Measurements from ENCODE around the gene SBNO2. TPM values are rescaled to one million over a fixed set of nuclear protein-coding genes. Genes with fewer than 3 reads are reported as not detected.
A peak's percentile ranks its signal among the peaks of the same experiment; 100 is the strongest.

Gene SBNO2
- total and polyA plus RNA-seq, 2 experiments from 2014 or later, result 6.9 to 35.4 TPM

DNA sequence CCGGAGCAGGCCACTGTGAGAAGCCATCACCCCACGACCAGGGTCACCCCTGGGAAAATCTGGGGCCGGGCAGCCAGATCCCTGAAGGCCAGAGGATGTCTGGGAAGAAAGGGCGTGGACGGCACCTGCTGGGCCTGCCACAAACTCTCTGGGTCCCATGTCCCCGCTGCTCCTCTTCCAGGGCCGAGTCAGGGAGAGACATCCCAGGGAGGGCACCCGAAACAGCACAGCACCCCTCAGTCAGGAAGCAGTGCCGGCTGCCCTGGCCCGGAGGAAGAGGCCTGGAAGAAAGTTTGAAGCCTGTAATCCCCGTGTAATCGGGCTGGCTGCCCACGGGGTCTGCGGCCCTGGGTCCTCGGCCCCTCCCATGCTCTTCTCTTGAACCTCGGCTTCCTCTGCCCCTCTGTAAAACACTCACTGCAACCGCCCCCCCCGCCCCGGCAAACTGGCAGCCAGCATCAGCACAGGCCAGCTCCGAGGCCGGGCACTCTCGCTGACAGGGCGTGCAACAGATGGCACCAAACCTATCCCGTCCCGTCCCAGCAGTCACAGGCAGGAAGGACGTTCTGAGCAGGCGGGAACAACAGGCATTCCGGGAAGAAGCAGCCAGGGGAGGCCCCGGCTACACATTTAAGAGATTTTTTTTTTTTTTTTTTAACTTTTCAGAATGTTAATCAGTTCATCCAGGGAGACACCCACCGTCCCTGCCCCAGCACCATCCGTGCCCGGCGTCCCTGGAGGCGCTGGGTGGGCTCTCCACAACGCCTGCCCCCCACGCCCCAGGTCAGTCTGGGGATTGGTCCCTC is 1.5 kb downstream of the SBNO2 start:
- no peaks in the 10 kb centered on the region; the same call in 2 of the 3 replicates for H3K9me3 Mint-ChIP-seq
- no peaks in the 10 kb centered on the region for H3K36me3 ChIP-seq (ENCODE audit: insufficient read depth)
- peaks cover 8% of the 10 kb centered on the region; the same call in 1 of the 3 replicates for H3K36me3 Mint-ChIP-seq (ENCODE audit: low read depth)
- H3K27me3 ChIP-seq (ENCODE audit: insufficient read depth), result no peaks in the 10 kb centered on the region
- H3K9me2 ChIP-seq (ENCODE audit: insufficient read depth), result no peaks in the 10 kb centered on the region
- ATAC-seq (peak; percentile 18), DNase-seq (ENCODE audit: low spot score) (no peak)
- peak overlapping the region; percentile 96 for H3K4me3 ChIP-seq
- H2AFZ ChIP-seq, result no peak overlapping the region
- peaks cover 5% of the 10 kb centered on the region; the same call in 1 of the 2 replicates for H4K20me1 ChIP-seq (replicated peaks; ENCODE audit: insufficient read depth)
- peaks cover 25% of the 10 kb centered on the region; the same call in 1 of the 2 replicates for H3F3A ChIP-seq (replicated peaks; ENCODE audit: low read depth)
- 0 out of 2 replicates have a peak overlapping the region, but pooled peaks have one; percentile 70 for H3K27ac Mint-ChIP-seq
- peak overlapping the region; percentile 93 for H3K4me2 ChIP-seq
- H3K4me1 Mint-ChIP-seq, result peaks cover 25% of the 10 kb centered on the region
- peaks cover 21% of the 10 kb centered on the region for H3K27me3 Mint-ChIP-seq (ENCODE audit: insufficient read depth, low read depth, poor library complexity)
- H3K27ac ChIP-seq (ENCODE audit: low read depth), result peak overlapping the region; percentile 76; the same call in 1 of the 2 replicates
- H3K4me3 Mint-ChIP-seq, result peak overlapping the region; percentile 93
- H3K79me2 ChIP-seq (replicated peaks; ENCODE audit: insufficient read depth), result peaks cover 54% of the 10 kb centered on the region
- H3K4me1 ChIP-seq (ENCODE audit: insufficient read depth), result no peaks in the 10 kb centered on the region; the same call in 1 of the 2 replicates
- TF ChIP-seq EZH2 (IDR thresholded peaks at IDR 0.05; ENCODE audit: low read depth, unreplicated experiment) (no peak), EZH2phosphoT487 (IDR thresholded peaks at IDR 0.05; ENCODE audit: unreplicated experiment) (no peak), ZNF331 (CRISPR knock-in tag; IDR thresholded peaks at IDR 0.05; ENCODE audit: low read depth) (no peak), CREB1 (CRISPR knock-in tag; IDR thresholded peaks at IDR 0.05; ENCODE audit: low read depth) (no peak)
- TF ChIP-seq, protein P1, sequence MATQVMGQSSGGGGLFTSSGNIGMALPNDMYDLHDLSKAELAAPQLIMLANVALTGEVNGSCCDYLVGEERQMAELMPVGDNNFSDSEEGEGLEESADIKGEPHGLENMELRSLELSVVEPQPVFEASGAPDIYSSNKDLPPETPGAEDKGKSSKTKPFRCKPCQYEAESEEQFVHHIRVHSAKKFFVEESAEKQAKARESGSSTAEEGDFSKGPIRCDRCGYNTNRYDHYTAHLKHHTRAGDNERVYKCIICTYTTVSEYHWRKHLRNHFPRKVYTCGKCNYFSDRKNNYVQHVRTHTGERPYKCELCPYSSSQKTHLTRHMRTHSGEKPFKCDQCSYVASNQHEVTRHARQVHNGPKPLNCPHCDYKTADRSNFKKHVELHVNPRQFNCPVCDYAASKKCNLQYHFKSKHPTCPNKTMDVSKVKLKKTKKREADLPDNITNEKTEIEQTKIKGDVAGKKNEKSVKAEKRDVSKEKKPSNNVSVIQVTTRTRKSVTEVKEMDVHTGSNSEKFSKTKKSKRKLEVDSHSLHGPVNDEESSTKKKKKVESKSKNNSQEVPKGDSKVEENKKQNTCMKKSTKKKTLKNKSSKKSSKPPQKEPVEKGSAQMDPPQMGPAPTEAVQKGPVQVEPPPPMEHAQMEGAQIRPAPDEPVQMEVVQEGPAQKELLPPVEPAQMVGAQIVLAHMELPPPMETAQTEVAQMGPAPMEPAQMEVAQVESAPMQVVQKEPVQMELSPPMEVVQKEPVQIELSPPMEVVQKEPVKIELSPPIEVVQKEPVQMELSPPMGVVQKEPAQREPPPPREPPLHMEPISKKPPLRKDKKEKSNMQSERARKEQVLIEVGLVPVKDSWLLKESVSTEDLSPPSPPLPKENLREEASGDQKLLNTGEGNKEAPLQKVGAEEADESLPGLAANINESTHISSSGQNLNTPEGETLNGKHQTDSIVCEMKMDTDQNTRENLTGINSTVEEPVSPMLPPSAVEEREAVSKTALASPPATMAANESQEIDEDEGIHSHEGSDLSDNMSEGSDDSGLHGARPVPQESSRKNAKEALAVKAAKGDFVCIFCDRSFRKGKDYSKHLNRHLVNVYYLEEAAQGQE (IDR thresholded peaks at IDR 0.05; ENCODE audit: unreplicated experiment), result no peak
- TF ChIP-seq, protein P2, sequence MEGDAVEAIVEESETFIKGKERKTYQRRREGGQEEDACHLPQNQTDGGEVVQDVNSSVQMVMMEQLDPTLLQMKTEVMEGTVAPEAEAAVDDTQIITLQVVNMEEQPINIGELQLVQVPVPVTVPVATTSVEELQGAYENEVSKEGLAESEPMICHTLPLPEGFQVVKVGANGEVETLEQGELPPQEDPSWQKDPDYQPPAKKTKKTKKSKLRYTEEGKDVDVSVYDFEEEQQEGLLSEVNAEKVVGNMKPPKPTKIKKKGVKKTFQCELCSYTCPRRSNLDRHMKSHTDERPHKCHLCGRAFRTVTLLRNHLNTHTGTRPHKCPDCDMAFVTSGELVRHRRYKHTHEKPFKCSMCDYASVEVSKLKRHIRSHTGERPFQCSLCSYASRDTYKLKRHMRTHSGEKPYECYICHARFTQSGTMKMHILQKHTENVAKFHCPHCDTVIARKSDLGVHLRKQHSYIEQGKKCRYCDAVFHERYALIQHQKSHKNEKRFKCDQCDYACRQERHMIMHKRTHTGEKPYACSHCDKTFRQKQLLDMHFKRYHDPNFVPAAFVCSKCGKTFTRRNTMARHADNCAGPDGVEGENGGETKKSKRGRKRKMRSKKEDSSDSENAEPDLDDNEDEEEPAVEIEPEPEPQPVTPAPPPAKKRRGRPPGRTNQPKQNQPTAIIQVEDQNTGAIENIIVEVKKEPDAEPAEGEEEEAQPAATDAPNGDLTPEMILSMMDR (conservative IDR thresholded peaks at IDR 0.05; ENCODE audit: low read depth in 2 of 2), result no peak
- TF ChIP-seq, protein P3, sequence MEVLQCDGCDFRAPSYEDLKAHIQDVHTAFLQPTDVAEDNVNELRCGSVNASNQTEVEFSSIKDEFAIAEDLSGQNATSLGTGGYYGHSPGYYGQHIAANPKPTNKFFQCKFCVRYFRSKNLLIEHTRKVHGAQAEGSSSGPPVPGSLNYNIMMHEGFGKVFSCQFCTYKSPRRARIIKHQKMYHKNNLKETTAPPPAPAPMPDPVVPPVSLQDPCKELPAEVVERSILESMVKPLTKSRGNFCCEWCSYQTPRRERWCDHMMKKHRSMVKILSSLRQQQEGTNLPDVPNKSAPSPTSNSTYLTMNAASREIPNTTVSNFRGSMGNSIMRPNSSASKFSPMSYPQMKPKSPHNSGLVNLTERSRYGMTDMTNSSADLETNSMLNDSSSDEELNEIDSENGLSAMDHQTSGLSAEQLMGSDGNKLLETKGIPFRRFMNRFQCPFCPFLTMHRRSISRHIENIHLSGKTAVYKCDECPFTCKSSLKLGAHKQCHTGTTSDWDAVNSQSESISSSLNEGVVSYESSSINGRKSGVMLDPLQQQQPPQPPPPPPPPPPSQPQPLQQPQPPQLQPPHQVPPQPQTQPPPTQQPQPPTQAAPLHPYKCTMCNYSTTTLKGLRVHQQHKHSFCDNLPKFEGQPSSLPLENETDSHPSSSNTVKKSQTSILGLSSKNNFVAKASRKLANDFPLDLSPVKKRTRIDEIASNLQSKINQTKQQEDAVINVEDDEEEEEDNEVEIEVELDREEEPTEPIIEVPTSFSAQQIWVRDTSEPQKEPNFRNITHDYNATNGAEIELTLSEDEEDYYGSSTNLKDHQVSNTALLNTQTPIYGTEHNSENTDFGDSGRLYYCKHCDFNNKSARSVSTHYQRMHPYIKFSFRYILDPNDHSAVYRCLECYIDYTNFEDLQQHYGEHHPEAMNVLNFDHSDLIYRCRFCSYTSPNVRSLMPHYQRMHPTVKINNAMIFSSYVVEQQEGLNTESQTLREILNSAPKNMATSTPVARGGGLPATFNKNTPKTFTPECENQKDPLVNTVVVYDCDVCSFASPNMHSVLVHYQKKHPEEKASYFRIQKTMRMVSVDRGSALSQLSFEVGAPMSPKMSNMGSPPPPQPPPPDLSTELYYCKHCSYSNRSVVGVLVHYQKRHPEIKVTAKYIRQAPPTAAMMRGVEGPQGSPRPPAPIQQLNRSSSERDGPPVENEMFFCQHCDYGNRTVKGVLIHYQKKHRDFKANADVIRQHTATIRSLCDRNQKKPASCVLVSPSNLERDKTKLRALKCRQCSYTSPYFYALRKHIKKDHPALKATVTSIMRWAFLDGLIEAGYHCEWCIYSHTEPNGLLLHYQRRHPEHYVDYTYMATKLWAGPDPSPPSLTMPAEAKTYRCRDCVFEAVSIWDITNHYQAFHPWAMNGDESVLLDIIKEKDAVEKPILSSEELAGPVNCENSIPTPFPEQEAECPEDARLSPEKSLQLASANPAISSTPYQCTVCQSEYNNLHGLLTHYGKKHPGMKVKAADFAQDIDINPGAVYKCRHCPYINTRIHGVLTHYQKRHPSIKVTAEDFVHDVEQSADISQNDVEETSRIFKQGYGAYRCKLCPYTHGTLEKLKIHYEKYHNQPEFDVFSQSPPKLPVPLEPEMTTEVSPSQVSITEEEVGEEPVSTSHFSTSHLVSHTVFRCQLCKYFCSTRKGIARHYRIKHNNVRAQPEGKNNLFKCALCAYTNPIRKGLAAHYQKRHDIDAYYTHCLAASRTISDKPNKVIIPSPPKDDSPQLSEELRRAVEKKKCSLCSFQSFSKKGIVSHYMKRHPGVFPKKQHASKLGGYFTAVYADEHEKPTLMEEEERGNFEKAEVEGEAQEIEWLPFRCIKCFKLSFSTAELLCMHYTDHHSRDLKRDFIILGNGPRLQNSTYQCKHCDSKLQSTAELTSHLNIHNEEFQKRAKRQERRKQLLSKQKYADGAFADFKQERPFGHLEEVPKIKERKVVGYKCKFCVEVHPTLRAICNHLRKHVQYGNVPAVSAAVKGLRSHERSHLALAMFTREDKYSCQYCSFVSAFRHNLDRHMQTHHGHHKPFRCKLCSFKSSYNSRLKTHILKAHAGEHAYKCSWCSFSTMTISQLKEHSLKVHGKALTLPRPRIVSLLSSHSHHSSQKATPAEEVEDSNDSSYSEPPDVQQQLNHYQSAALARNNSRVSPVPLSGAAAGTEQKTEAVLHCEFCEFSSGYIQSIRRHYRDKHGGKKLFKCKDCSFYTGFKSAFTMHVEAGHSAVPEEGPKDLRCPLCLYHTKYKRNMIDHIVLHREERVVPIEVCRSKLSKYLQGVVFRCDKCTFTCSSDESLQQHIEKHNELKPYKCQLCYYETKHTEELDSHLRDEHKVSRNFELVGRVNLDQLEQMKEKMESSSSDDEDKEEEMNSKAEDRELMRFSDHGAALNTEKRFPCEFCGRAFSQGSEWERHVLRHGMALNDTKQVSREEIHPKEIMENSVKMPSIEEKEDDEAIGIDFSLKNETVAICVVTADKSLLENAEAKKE (CRISPR knock-in tag; IDR thresholded peaks at IDR 0.05), result no peak

All from GM23338 (cell line).